ENCODE data around the gene COMMD10. TPM values are rescaled to one million over a fixed set of nuclear protein-coding genes. Genes with fewer than 3 reads are reported as not detected.

COMMD10 gene
- total RNA-seq, 1 experiment from 2014 or later = 37.7 TPM

GRCh38 chr5:116216246-116216645 lies 131.4 kb downstream of the COMMD10 start:
- peak; percentile 14 for DNase-seq (ENCODE audit: low read depth)

- DNase-seq (ENCODE audit: low read depth) = no peak
These were observed 140.6 kb downstream of the COMMD10 start for GRCh38 chr5:116225281-116225922.

- DNase-seq (ENCODE audit: low read depth) = no peak
These were observed 144.4 kb downstream of the COMMD10 start for GRCh38 chr5:116229131-116229689.

GRCh38 chr5:116231288-116231687 lies 146.5 kb downstream of the COMMD10 start:
- no peak for DNase-seq (ENCODE audit: low read depth)

DNA sequence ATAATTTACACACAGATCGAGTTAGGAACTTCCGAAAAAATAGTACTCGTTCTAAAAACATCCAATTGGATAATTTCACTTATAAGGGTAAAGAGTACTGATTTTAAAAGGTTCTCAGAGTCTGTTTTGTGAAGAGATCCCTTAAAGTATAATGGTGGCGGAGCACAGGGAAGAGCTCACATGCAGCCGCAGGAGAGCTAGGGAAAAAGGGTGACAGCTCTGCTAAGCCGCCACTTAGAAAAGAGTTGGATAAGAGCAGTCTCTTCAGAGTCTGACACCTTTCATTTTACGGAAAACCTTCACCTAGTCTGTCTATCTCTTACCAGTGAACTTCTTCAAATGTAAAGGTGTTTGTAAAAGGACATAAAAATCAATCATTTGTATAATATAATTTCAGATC lies 149.9 kb downstream of the COMMD10 start:
- no peak for DNase-seq (ENCODE audit: low read depth)

DNA sequence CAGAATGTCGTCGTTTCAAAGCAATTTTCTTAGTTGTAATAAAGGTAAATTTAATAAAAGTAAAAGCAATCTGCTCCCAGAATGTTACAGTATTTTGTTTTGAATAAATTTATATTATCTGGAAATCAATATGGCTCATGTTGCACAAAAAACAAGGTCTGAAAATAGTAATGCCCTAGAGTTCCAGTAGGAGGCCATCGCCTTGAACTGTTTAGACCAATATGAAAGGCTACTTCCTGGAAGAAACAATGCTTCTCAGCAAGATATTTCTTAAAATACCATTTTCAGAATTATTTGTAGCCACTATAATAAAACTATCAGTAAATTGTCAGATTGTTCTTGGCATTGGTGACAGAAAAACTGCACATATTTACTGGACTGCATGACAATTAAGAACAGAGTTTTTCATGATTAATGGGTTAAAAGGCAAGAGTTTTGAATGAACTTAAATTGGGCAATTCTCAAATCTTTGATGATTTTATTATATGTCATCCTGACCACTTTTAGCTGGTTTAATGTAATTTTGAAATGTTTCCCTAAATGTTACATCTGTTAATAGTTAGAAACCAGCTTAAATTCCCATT lies 153.2 kb downstream of the COMMD10 start:
- DNase-seq (ENCODE audit: low read depth) = peak; percentile 4

GRCh38 chr5:116242343-116242742 lies 157.5 kb downstream of the COMMD10 start:
- no peak for DNase-seq (ENCODE audit: low read depth)

GRCh38 chr5:116248432-116248831 lies 163.6 kb downstream of the COMMD10 start:
- no peak for DNase-seq (ENCODE audit: low read depth)

GRCh38 chr5:116249648-116250047 lies 164.8 kb downstream of the COMMD10 start:
- DNase-seq (ENCODE audit: low read depth) = no peak

GRCh38 chr5:116256717-116257116 lies 171.9 kb downstream of the COMMD10 start:
- no peak for DNase-seq (ENCODE audit: low read depth)

- DNase-seq (ENCODE audit: low read depth) = no peak
These were observed 180.6 kb downstream of the COMMD10 start for GRCh38 chr5:116265471-116265870.

DNA sequence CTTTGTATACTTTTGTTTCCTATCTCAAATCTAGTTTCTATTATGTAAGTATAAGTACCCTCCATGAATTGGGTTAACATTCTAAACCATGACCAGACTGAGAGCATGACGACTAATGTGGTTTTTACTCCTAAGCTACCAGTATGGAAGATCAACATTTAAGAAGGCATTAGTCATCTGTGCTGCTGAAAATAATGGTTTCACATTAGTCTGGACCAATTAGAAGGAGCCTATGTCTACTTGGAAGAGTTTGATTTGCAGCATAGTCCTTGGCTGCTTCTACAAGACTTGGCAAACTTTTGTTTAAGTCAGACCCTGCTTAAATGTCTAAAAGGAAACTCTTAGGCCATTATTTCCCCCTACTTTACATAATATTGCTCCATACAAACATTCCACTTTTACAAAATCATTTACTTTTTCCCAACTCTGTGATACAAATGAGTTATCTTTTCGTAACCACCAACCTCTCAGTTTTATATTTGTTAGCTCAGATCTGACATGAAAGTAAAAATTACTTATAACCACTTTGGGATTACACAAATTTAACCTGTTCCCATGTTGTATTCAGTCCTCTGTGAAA lies 186.7 kb downstream of the COMMD10 start:
- DNase-seq (ENCODE audit: low read depth) = peak; percentile 26

DNA sequence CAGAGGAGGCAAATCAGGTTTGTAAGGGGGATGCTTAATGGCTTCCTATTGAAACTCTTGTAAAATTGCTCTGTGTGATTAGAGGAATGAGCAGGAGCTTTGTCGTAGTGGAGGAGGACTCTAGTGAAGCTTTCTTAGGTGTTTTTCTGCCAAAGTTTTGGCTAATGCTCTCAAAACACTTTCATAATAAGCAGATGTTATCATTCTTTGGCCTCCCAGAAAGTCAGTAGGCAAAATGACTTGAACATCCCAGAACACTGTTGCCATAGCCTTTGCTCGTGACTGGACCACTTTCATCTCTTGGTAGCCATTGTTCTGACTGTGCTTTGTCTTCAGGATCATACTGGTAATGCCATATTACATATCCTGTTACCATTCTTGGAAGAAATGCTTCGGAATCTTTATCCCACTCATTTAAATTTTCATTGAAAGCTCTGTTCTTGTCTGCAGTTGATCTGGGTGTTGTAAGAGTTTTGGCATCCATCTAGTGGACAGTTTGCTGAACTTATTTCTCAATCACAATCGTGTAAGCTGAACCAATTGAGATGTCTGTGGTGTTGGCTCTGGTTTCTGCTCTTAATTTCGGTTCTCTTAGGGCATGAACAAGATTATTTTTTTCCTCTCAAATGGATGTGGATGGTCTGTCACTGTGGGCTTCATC lies 187.6 kb downstream of the COMMD10 start:
- DNase-seq (ENCODE audit: low read depth) = peak; percentile 26

- peak; percentile 7 for DNase-seq (ENCODE audit: low read depth)
These were observed 188.8 kb downstream of the COMMD10 start for GRCh38 chr5:116273448-116274242.

DNA sequence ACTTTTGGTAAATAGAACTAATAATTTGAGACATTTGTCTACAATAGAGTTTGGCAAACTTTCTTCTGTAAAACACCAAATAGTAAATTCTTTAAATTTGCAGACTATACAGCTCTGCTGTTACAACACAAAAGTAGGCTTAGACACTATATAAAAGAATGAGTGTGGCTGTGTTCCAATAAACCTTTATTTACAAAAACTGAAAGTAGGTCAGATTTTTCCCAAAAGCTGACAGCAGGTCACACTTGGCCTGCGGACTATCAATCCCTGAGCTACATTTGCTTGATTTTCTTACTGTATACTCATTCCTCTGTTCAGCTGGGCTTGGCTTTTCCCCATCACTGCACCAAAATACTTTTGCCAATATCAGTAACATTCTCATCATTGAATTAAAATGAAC lies 189.4 kb downstream of the COMMD10 start:
- no peak for DNase-seq (ENCODE audit: low read depth)

- DNase-seq (ENCODE audit: low read depth) = no peak
These were observed 190.5 kb downstream of the COMMD10 start for GRCh38 chr5:116275282-116275681.

- no peak for DNase-seq (ENCODE audit: low read depth)
These were observed 192.1 kb downstream of the COMMD10 start for GRCh38 chr5:116276952-116277351.

GRCh38 chr5:116280149-116280803 lies 195.5 kb downstream of the COMMD10 start:
- DNase-seq (ENCODE audit: low read depth) = no peak

GRCh38 chr5:116281309-116281708 lies 196.5 kb downstream of the COMMD10 start:
- no peak for DNase-seq (ENCODE audit: low read depth)

- no peak for DNase-seq (ENCODE audit: low read depth)
These were observed 203.7 kb downstream of the COMMD10 start for GRCh38 chr5:116288524-116288923.

GRCh38 chr5:116289276-116289675 lies 204.5 kb downstream of the COMMD10 start:
- DNase-seq (ENCODE audit: low read depth) = no peak
